Fibroblast of lung (primary cell): Measurements from ENCODE around the gene FASTKD1. TPM values are rescaled to one million over a fixed set of nuclear protein-coding genes. Genes with fewer than 3 reads are reported as not detected.

ENCODE experiments used
- DNase-seq, 2 donors: peaks; one replicate each; pipeline versions ENCODE4 v3.0.0 to v3.0.0-alpha.2; 2010; ENCODE audit warnings: low read depth in 2 of 2
- H2AFZ ChIP-seq: 2 replicates; pipeline ENCODE4 v1.5.1; 2012; ENCODE audit warnings: low read length, control low read depth, inconsistent platforms
- H3K27ac ChIP-seq: 2 replicates; pipeline ENCODE4 v1.5.1; 2011; ENCODE audit warnings: low read length, control low read depth; ENCODE audit not compliant: insufficient read depth
- H3K27me3 ChIP-seq: 2 replicates; pipeline ENCODE4 v1.5.1; 2011; ENCODE audit warnings: mild to moderate bottlenecking, low read length; ENCODE audit not compliant: control insufficient read depth, insufficient read depth
- H3K36me3 ChIP-seq: 2 replicates; pipeline ENCODE4 v1.5.1; 2011; ENCODE audit warnings: low read length; ENCODE audit not compliant: control insufficient read depth, insufficient read depth
- H3K4me1 ChIP-seq: 2 replicates; pipeline ENCODE4 v1.5.1; 2011; ENCODE audit warnings: low read length; ENCODE audit not compliant: control insufficient read depth, insufficient read depth; ENCODE audit errors: extremely low read depth
- H3K4me2 ChIP-seq: 2 replicates; pipeline ENCODE4 v1.5.1; 2011; ENCODE audit warnings: low read length, control low read depth; ENCODE audit not compliant: insufficient read depth; ENCODE audit errors: extremely low read depth
- H3K4me3 ChIP-seq, 4 experiments: fragments of 200-600 bp in 1 of 4; sonication (generic) in 1 of 4; replicated peaks in 1 of 4; 2 replicates each; pipeline ENCODE4 v1.5.1; 2011 to 2016; ENCODE audit warnings: low read length in 4 of 4, low read depth in 3 of 4, mild to moderate bottlenecking in 3 of 4, control low read depth in 2 of 4, inconsistent platforms in 1 of 4, mixed read lengths in 1 of 4; ENCODE audit not compliant: insufficient read depth in 1 of 4; ENCODE audit errors: control extremely low read depth in 1 of 4
- H3K79me2 ChIP-seq: 2 replicates; pipeline ENCODE4 v1.5.1; 2012; ENCODE audit warnings: mild to moderate bottlenecking, low read length, inconsistent platforms; ENCODE audit not compliant: control insufficient read depth, insufficient read depth
- H3K9ac ChIP-seq: 2 replicates; pipeline ENCODE4 v1.5.1; 2011; ENCODE audit warnings: mild to moderate bottlenecking, low read length, control low read depth; ENCODE audit not compliant: insufficient read depth
- H3K9me3 ChIP-seq: 2 replicates; pipeline ENCODE4 v1.5.1; 2012; ENCODE audit warnings: low read depth, low read length; ENCODE audit not compliant: control insufficient read depth, insufficient read depth
- H4K20me1 ChIP-seq: 2 replicates; pipeline ENCODE4 v1.5.1; 2011; ENCODE audit warnings: low read length; ENCODE audit not compliant: control insufficient read depth, insufficient read depth; ENCODE audit errors: extremely low read depth
- CTCF ChIP-seq, 2 donors: IDR thresholded peaks in 1 of 2; conservative IDR thresholded peaks in 1 of 2; 1 replicate in 1 of 2; 2 replicates in 1 of 2; pipeline ENCODE4 v1.5.1; 2011 to 2012; ENCODE audit warnings: low read length in 2 of 2, control low read depth in 1 of 2, inconsistent platforms in 1 of 2, low read depth in 1 of 2, mild to moderate bottlenecking in 1 of 2
- EZH2 ChIP-seq: IDR thresholded peaks from 2 replicates; pipeline ENCODE4 v1.5.1; 2012; ENCODE audit warnings: low read length, control low read depth, mild to moderate bottlenecking; ENCODE audit errors: missing control alignments
- polyA plus RNA-seq, 2 donors: library from polyadenylated mRNA; depleted of rRNA in 1 of 2; stranded (reverse) in 1 of 2; unstranded in 1 of 2; fragments of >200 nt; gene quantifications; 2 replicates each; pipeline ENCODE4 v1.2.1, GENCODE V29; 2011 to 2012; ENCODE audit warnings: missing spikeins in 1 of 2
- total RNA-seq: library from RNA; depleted of rRNA; stranded (reverse); fragments of >200 nt; gene quantifications from 2 replicates; pipeline ENCODE4 v1.2.1, GENCODE V29; 2014

Gene FASTKD1
- total and polyA plus RNA-seq, 2 donors (not counting 1 experiment from before 2014, with no cell fraction given): 11.8 to 19.3 TPM

GRCh38 chr2:169526451-169526850 is 47.2 kb downstream of the FASTKD1 start:
- H3K4me1 ChIP-seq: no peaks in the 10 kb centered on the region
- peak in 1 of 2 donors; percentile 23 for DNase-seq
- H3K4me3 ChIP-seq: no peak overlapping the region
- no peak overlapping the region for H3K27ac ChIP-seq
- H3K4me2 ChIP-seq: no peak overlapping the region
- no peaks in the 10 kb centered on the region for H3K27me3 ChIP-seq
- H4K20me1 ChIP-seq: no peaks in the 10 kb centered on the region
- H3K9ac ChIP-seq: no peak overlapping the region
- no peak for TF ChIP-seq CTCF (conservative IDR thresholded peaks at IDR 0.05 in 1 of 2, IDR thresholded peaks at IDR 0.05 in 1 of 2; ENCODE audit: low read depth in 1 of 2, low read length in 2 of 2)
- TF ChIP-seq EZH2: no peak
- no peaks in the 10 kb centered on the region for H3K79me2 ChIP-seq
- H3K36me3 ChIP-seq: no peaks in the 10 kb centered on the region
- no peak overlapping the region for H2AFZ ChIP-seq
- H3K9me3 ChIP-seq: no peaks in the 10 kb centered on the region

DNA sequence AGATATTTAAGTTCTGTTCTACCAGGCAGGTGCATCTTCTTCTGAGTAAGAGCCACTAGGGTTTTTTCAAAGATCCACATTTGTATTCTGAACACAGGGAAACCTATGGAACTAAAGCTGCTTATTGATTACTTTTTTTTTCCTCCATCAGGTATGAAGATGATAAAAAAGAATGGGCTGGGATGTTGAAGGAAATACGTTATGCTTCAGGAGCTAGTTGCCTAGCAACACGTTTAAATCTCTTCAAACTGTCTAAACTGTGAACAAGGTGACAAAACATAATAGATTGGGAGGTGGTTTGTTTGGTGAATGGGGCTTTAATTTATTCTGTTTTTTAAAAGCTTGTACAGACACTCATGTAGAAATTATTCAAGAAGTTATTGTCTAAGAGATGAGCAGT is 48.2 kb downstream of the FASTKD1 start:
- H3K9me3 ChIP-seq: no peaks in the 10 kb centered on the region
- DNase-seq: no peak
- TF ChIP-seq CTCF (conservative IDR thresholded peaks at IDR 0.05 in 1 of 2, IDR thresholded peaks at IDR 0.05 in 1 of 2; ENCODE audit: low read depth in 1 of 2, low read length in 2 of 2) (no peak), EZH2 (no peak)
- H3K79me2 ChIP-seq: no peaks in the 10 kb centered on the region
- no peaks in the 10 kb centered on the region for H3K4me1 ChIP-seq
- no peak overlapping the region for H3K27ac ChIP-seq
- no peak overlapping the region for H3K9ac ChIP-seq
- H3K4me2 ChIP-seq: no peak overlapping the region
- no peaks in the 10 kb centered on the region for H4K20me1 ChIP-seq
- no peak overlapping the region for H2AFZ ChIP-seq
- H3K27me3 ChIP-seq: no peaks in the 10 kb centered on the region
- no peak overlapping the region for H3K4me3 ChIP-seq
- H3K36me3 ChIP-seq: no peaks in the 10 kb centered on the region

GRCh38 chr2:169523681-169524080 is 50.0 kb downstream of the FASTKD1 start:
- Histone ChIP-seq H2AFZ (no peak overlapping the region), H3K4me2 (no peak overlapping the region), H3K9me3 (no peaks in the 10 kb centered on the region), H3K27ac (no peak overlapping the region), H4K20me1 (no peaks in the 10 kb centered on the region), H3K4me3 (no peak overlapping the region), H3K4me1 (no peaks in the 10 kb centered on the region), H3K27me3 (no peaks in the 10 kb centered on the region), H3K36me3 (no peaks in the 10 kb centered on the region), H3K79me2 (no peaks in the 10 kb centered on the region), H3K9ac (no peak overlapping the region)
- no peak for DNase-seq
- TF ChIP-seq CTCF (conservative IDR thresholded peaks at IDR 0.05 in 1 of 2, IDR thresholded peaks at IDR 0.05 in 1 of 2; ENCODE audit: low read depth in 1 of 2, low read length in 2 of 2): no peak
- no peak for TF ChIP-seq EZH2
